GM12878 (cell line): ENCODE measurements around the gene MISP3. TPM values are rescaled to one million over a fixed set of nuclear protein-coding genes. Genes with fewer than 3 reads are reported as not detected.

Source experiments
- ATAC-seq: fragments of 200-7000 bp; cut with Tn5 transposase; 3 replicates; pipeline ENCODE4 v1.9.1; 2020; ENCODE audit warnings: mild to moderate bottlenecking, moderate library complexity
- BruUV-seq: library from RNA; stranded (reverse); fragments of 400-500 nt; replicated peaks from 2 replicates; lab custom pipeline; 2021; lab: Mats Ljungman, UMichigan
- CTCF ChIA-PET: fragments of 300-600 bp; sonication (Branson Sonifier 250); formaldehyde crosslinking; extraction: SDS; loops from one replicate; lab custom pipeline; 2021; ENCODE audit warnings: inconsistent platforms; lab: Yijun Ruan, JAX
- POLR2A ChIA-PET: fragments of 350-600 bp; formaldehyde crosslinking; extraction: SDS; loops from one replicate; lab custom pipeline; 2021; ENCODE audit warnings: inconsistent platforms; lab: Charles Lee
- RAD21 ChIA-PET: fragments of 300-600 bp; sonication (Branson Sonifier 250); formaldehyde crosslinking; loops from one replicate; lab custom pipeline; 2023; ENCODE audit warnings: antibody characterized with exemption; ENCODE audit not compliant: unreplicated experiment; lab: Charles Lee
- SMC1A ChIA-PET: fragments of 300-600 bp; sonication (Branson Sonifier 250); formaldehyde crosslinking; loops from one replicate; lab custom pipeline; 2023; ENCODE audit not compliant: unreplicated experiment, uncharacterized antibody; lab: Charles Lee
- DNase-seq: peaks from one replicate; pipeline ENCODE4 v3.0.0-alpha.2; 2011; ENCODE audit warnings: low read depth, low spot score
- FAIRE-seq: peaks from 3 replicates; lab custom pipeline; 2011; peaks lifted over from hg19 to GRCh38; lab: Jason Lieb, UNC
- H2AFZ ChIP-seq: 2 replicates; pipeline ENCODE4 v1.6.0; 2011; ENCODE audit warnings: low read depth, low read length, control low read depth; ENCODE audit not compliant: control insufficient read depth
- H3K27ac ChIP-seq: 2 replicates; pipeline ENCODE4 v1.5.1; 2011; ENCODE audit warnings: control low read depth; ENCODE audit not compliant: control insufficient read depth, insufficient read depth
- H3K27me3 ChIP-seq, 2 experiments: replicated peaks in 1 of 2; 2 replicates each; pipeline versions ENCODE4 v1.6.0 to v1.6.1; 2011; ENCODE audit warnings: low read length in 1 of 2; ENCODE audit not compliant: control insufficient read depth in 2 of 2, insufficient read depth in 2 of 2
- H3K36me3 ChIP-seq, 2 experiments: 2 replicates each; pipeline ENCODE4 v1.5.1; 2011; ENCODE audit warnings: low read length in 1 of 2; ENCODE audit not compliant: control insufficient read depth in 2 of 2, insufficient read depth in 2 of 2
- H3K4me1 ChIP-seq: 2 replicates; pipeline ENCODE4 v1.6.1; 2011; ENCODE audit warnings: mild to moderate bottlenecking, low read length, moderate library complexity, mixed read lengths; ENCODE audit not compliant: control insufficient read depth, insufficient read depth
- H3K4me2 ChIP-seq: 2 replicates; pipeline ENCODE4 v1.6.0; 2011; ENCODE audit warnings: control low read depth; ENCODE audit not compliant: control insufficient read depth, insufficient read depth
- H3K4me3 ChIP-seq: fragments of 200-600 bp; sonication (generic); 2 replicates; pipeline ENCODE4 v1.5.1; 2016
- H3K79me2 ChIP-seq: 2 replicates; pipeline ENCODE4 v1.6.0; 2011; ENCODE audit warnings: low read length; ENCODE audit not compliant: control insufficient read depth, insufficient read depth
- H3K9ac ChIP-seq: 2 replicates; pipeline ENCODE4 v1.8.0; 2011; ENCODE audit warnings: low read length, control low read depth, mixed read lengths; ENCODE audit not compliant: control insufficient read depth, insufficient read depth
- H3K9me3 ChIP-seq: replicated peaks from 3 replicates; pipeline ENCODE4 v1.5.1; 2011; ENCODE audit warnings: mild to moderate bottlenecking, low read length; ENCODE audit not compliant: control insufficient read depth, insufficient read depth
- H4K20me1 ChIP-seq: 2 replicates; pipeline ENCODE4 v1.6.0; 2011; ENCODE audit not compliant: control insufficient read depth, insufficient read depth
- E2F4 ChIP-seq: IDR thresholded peaks from 2 replicates; pipeline ENCODE4 v1.6.1; 2012; ENCODE audit warnings: low read depth, low read length, improper control_type of control experiment
- ELK1 ChIP-seq: IDR thresholded peaks from 2 replicates; pipeline ENCODE4 v1.6.1; 2012; ENCODE audit warnings: low read depth, low read length, improper control_type of control experiment
- GABPA ChIP-seq: IDR thresholded peaks from 2 replicates; pipeline ENCODE4 v1.6.1; 2014; ENCODE audit warnings: antibody characterized with exemption, low read depth, mild to moderate bottlenecking, inconsistent platforms
- NFIC ChIP-seq: IDR thresholded peaks from 2 replicates; pipeline ENCODE4 v1.6.1; 2012; ENCODE audit warnings: low read depth, mild to moderate bottlenecking, inconsistent platforms, low read length, moderate library complexity
- NKRF ChIP-seq: fragments of 450-650 bp; conservative IDR thresholded peaks from 2 replicates; pipeline ENCODE4 v1.6.1; 2017; ENCODE audit warnings: mild to moderate bottlenecking, moderate library complexity
- PBX3 ChIP-seq: IDR thresholded peaks from 2 replicates; pipeline ENCODE4 v1.6.1; 2011; ENCODE audit warnings: mild to moderate bottlenecking, low read depth, low read length, moderate library complexity; ENCODE audit not compliant: insufficient replicate concordance
- PKNOX1 ChIP-seq: fragments of 450-650 bp; IDR thresholded peaks from 2 replicates; pipeline ENCODE4 v1.6.1; 2016; ENCODE audit warnings: mild to moderate bottlenecking
- RB1 ChIP-seq: fragments of 450-650 bp; formaldehyde crosslinking; IDR thresholded peaks from 2 replicates; pipeline ENCODE4 v1.6.1; 2017; ENCODE audit warnings: mild to moderate bottlenecking, borderline replicate concordance
- SIN3A ChIP-seq: IDR thresholded peaks from 2 replicates; pipeline ENCODE4 v1.6.1; 2012; ENCODE audit warnings: low read depth, low read length, improper control_type of control experiment
- SREBF2 ChIP-seq: IDR thresholded peaks from 2 replicates; pipeline ENCODE4 v1.6.1; 2012; ENCODE audit warnings: mild to moderate bottlenecking, low read length
- SUZ12 ChIP-seq: fragments of 200-600 bp; sonication (generic); IDR thresholded peaks from one replicate; pipeline ENCODE4 v1.6.1; 2018; ENCODE audit warnings: antibody characterized with exemption, mild to moderate bottlenecking; ENCODE audit not compliant: unreplicated experiment
- ZNF217 ChIP-seq: fragments of 450-650 bp; IDR thresholded peaks from 2 replicates; pipeline ENCODE4 v1.6.1; 2017; ENCODE audit warnings: antibody characterized with exemption, mild to moderate bottlenecking
- ZZZ3 ChIP-seq: IDR thresholded peaks from 2 replicates; pipeline ENCODE4 v1.6.1; 2011; ENCODE audit warnings: low read depth; ENCODE audit not compliant: control insufficient read depth, insufficient read length
- WGBS: methylation state at CpG from one replicate; pipeline ENCODE4 v1.1.6; 2016; ENCODE audit warnings: low lambda C conversion rate; ENCODE audit not compliant: insufficient replicate concordance, insufficient coverage; ENCODE audit errors: missing lambda C conversion rate; 5-methylcytosine and 5-hydroxymethylcytosine counted together
- in situ Hi-C: fragments of 300-500 bp; cut with MboI; formaldehyde crosslinking; loops from 9 replicates; pipeline ENCODE4 v1.14.3; 2018; ENCODE audit warnings: mixed read lengths
- intact Hi-C: fragments of 100-400 bp; cut with micrococcal nuclease; formaldehyde crosslinking; loops from one replicate; pipeline ENCODE4 v1.14.2; 2022; ENCODE audit not compliant: unreplicated experiment
- polyA plus RNA-seq, 11 experiments: library from polyadenylated mRNA; depleted of rRNA in 4 of 11; unstranded in 6 of 11; stranded (reverse) in 5 of 11; fragments of >200 nt; fragmentation: Nextera tagmentation in 4 of 11; fragmentation: Illumina TruSeq in 1 of 11; extraction: Ambion mirVana in 4 of 11; extraction: Trizol in 1 of 11; gene quantifications; 1 replicate in 1 of 11; 2 replicates in 10 of 11; pipeline versions ENCODE4 v1.2.1 to v1.2.3, GENCODE V29; 2011 to 2016; ENCODE audit warnings: inconsistent platforms in 2 of 11, missing spikeins in 2 of 11, low read depth in 1 of 11
- total RNA-seq, 4 experiments: library from RNA; depleted of rRNA in 3 of 4; stranded (reverse); fragments of >200 nt in 3 of 4; fragmentation: Illumina TruSeq in 1 of 4; extraction: Trizol in 1 of 4; gene quantifications; 2 replicates each; pipeline versions ENCODE4 v1.2.1 to v1.2.3, GENCODE V29; 2013 to 2021
- TF ChIP-seq, protein P1 (sequence below): IDR thresholded peaks from 2 replicates; pipeline ENCODE4 v1.6.1; 2011; ENCODE audit warnings: low read depth, mild to moderate bottlenecking, low read length, moderate library complexity, borderline replicate concordance; ENCODE audit errors: extremely low read depth
- TF ChIP-seq, protein P2 (sequence below): IDR thresholded peaks from 2 replicates; pipeline ENCODE4 v1.6.1; 2011; ENCODE audit warnings: borderline replicate concordance, low read depth, mild to moderate bottlenecking, moderate library complexity, mixed read lengths, low read length; ENCODE audit not compliant: insufficient read depth; ENCODE audit errors: extremely low read length
- TF ChIP-seq, protein P3 (sequence below): IDR thresholded peaks from 2 replicates; pipeline ENCODE4 v1.6.1; 2012; ENCODE audit warnings: low read depth, low read length, improper control_type of control experiment

The MISP3 gene
- total and polyA plus RNA-seq, 10 of the 15 experiments (the other 5 are each of a cell fraction or from before 2014, with no cell fraction given), result 0.07 to 1.4 (median 0.64) TPM

DNA sequence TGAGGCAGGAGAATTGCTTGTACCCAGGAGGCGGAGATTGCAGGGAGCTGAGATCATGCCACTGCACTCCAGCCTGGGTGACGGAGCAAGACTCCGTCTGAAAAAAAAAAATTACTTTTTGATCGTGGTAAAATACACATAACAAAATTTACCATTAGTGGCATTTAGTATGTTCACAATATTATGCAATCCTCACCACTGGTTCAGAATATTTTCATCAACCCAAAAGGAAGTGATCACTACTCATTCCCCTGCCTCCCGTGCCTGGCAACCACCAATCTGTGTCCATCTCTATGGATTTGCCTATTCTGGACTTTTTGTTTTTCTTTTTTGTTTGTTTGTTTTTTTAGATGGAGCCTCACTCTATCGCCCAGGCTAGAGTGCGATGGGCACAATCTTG, 9.5 kb upstream of the MISP3 start:
- H3K9ac ChIP-seq, result no peak overlapping the region
- DNase-seq (no peak), FAIRE-seq (no peak), ATAC-seq (no peak)
- intact Hi-C loops (no loop called here), in situ Hi-C loops (loop anchor here (25.0 kb wide), 1 partner anchor 776 kb away; no protein-coding TSS in a partner anchor)
- no TSS peak for BruUV-seq
- no peaks in the 10 kb centered on the region for H3K36me3 ChIP-seq
- no peaks in the 10 kb centered on the region; the same call in 1 of the 2 replicates for H4K20me1 ChIP-seq
- H3K9me3 ChIP-seq, result no peaks in the 10 kb centered on the region
- RAD21 ChIA-PET, result no interaction called here
- no peak overlapping the region for H3K4me2 ChIP-seq
- no peaks in the 10 kb centered on the region for H3K79me2 ChIP-seq
- POLR2A ChIA-PET, result no interaction called here
- no peak overlapping the region for H3K27ac ChIP-seq
- no peak overlapping the region for H2AFZ ChIP-seq
- peaks cover 0 to 4% of the 10 kb centered on the region in 2 experiments; a peak in 3 of 4 replicates for H3K27me3 ChIP-seq
- H3K4me3 ChIP-seq, result no peak overlapping the region
- 44% methylated on average over 7 of the region's 7 CpGs for WGBS
- H3K4me1 ChIP-seq, result no peaks in the 10 kb centered on the region
- SMC1A ChIA-PET, result no interaction called here
- CTCF ChIA-PET, result interaction anchor here (1.3 kb wide), 1 partner anchor 9 kb away, joined by 3 read pairs; no protein-coding TSS in a partner anchor
- TF ChIP-seq, protein P1, sequence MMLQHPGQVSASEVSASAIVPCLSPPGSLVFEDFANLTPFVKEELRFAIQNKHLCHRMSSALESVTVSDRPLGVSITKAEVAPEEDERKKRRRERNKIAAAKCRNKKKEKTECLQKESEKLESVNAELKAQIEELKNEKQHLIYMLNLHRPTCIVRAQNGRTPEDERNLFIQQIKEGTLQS, result no peak
- TF ChIP-seq, protein P2, sequence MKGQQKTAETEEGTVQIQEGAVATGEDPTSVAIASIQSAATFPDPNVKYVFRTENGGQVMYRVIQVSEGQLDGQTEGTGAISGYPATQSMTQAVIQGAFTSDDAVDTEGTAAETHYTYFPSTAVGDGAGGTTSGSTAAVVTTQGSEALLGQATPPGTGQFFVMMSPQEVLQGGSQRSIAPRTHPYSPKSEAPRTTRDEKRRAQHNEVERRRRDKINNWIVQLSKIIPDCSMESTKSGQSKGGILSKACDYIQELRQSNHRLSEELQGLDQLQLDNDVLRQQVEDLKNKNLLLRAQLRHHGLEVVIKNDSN, result no peak
- TF ChIP-seq SUZ12, result no peak
- no peak for TF ChIP-seq GABPA
- TF ChIP-seq RB1, result no peak
- TF ChIP-seq ELK1, result no peak
- TF ChIP-seq E2F4, result no peak
- TF ChIP-seq NFIC, result no peak
- no peak for TF ChIP-seq ZZZ3
- TF ChIP-seq NKRF, result no peak
- TF ChIP-seq, protein P3, sequence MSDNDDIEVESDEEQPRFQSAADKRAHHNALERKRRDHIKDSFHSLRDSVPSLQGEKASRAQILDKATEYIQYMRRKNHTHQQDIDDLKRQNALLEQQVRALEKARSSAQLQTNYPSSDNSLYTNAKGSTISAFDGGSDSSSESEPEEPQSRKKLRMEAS, result no peak
- no peak for TF ChIP-seq ZNF217
- no peak for TF ChIP-seq PBX3
- no peak for TF ChIP-seq SREBF2
- no peak for TF ChIP-seq PKNOX1
- TF ChIP-seq SIN3A, result no peak
